Measurements from ENCODE around the gene HOXA6.

DNA sequence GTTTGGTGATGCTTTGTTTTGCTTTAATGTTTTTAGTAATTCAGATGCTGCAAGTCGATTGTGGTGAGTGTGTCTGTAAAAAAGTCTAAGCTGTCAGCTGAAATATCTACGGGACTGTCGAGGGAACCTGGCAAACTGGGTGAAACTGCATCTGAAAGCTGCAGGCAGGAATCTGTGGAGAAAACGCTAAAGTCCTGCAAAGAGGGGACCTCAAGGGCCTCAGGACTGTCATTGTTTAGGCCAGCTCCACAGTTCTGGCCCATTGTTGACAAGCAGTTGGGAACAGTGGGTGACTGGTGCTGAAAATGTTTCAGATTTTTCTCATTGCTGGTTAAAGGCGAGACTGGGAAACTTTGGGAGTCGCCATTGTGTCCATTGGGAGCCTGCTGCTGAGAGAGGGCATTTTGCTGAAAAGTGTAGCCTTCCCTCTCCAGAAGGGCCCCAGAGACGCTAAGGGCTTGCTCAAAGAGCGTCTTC lies 46.8 kb downstream of the HOXA6 start:
- TF ChIP-seq, protein P1, sequence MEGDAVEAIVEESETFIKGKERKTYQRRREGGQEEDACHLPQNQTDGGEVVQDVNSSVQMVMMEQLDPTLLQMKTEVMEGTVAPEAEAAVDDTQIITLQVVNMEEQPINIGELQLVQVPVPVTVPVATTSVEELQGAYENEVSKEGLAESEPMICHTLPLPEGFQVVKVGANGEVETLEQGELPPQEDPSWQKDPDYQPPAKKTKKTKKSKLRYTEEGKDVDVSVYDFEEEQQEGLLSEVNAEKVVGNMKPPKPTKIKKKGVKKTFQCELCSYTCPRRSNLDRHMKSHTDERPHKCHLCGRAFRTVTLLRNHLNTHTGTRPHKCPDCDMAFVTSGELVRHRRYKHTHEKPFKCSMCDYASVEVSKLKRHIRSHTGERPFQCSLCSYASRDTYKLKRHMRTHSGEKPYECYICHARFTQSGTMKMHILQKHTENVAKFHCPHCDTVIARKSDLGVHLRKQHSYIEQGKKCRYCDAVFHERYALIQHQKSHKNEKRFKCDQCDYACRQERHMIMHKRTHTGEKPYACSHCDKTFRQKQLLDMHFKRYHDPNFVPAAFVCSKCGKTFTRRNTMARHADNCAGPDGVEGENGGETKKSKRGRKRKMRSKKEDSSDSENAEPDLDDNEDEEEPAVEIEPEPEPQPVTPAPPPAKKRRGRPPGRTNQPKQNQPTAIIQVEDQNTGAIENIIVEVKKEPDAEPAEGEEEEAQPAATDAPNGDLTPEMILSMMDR (IDR thresholded peaks at IDR 0.05) = no peak
- TF ChIP-seq POLR2A (IDR thresholded peaks at IDR 0.05) = no peak

Data from esophagus squamous epithelium (tissue), 4 donors.